GM12892 (cell line): Measurements from ENCODE around the gene C10orf105.

Experiments
- POLR2A ChIP-seq: IDR thresholded peaks from 2 replicates; pipeline ENCODE4 v1.6.1; 2011; ENCODE audit warnings: low read depth, low read length, control low read depth
- POLR2AphosphoS5 ChIP-seq: IDR thresholded peaks from 2 replicates; pipeline ENCODE4 v1.6.1; 2011; ENCODE audit warnings: low read depth, low read length, control low read depth

DNA sequence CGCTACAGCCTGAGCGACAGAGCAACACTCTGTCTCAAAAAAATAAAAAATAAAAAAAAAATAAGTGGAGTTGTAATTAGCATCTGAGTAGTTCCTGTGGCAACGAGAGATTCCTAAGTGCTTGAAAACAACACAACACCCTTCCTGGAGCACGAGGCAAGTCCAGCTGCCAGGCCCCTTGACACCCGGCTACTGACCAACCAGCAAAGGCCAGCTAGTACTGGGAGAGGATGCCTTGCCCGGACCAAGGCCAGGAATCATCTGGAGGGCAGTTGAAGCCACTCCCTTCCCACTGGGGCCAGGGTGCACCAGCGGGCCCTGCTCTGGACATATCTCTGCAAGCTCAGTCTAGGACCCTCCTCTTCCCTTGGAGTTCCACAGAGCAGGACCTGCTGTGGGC, 536 bp downstream of the C10orf105 start:
- no peak for TF ChIP-seq POLR2AphosphoS5
- TF ChIP-seq POLR2A = no peak
